Endothelial cell of umbilical vein (primary cell): ENCODE data around the gene CNN1. TPM values are rescaled to one million over a fixed set of nuclear protein-coding genes. Genes with fewer than 3 reads are reported as not detected.

Experiments
- BruUV-seq: library from RNA; stranded (reverse); fragments of 400-500 nt; replicated peaks from 2 replicates; lab custom pipeline; 2021; lab: Mats Ljungman, UMichigan
- CTCF ChIA-PET: fragments of 300-600, 350-600 bp; sonication (Branson Sonifier 250); formaldehyde crosslinking; loops from one replicate; lab custom pipeline; 2021; ENCODE audit warnings: antibody characterized with exemption, inconsistent platforms; lab: Charles Lee
- POLR2A ChIA-PET: fragments of 300-600, 350-600 bp; sonication (Branson Sonifier 250); formaldehyde crosslinking; loops from one replicate; lab custom pipeline; 2021; ENCODE audit warnings: antibody characterized with exemption, inconsistent platforms; lab: Charles Lee
- DNase-seq: peaks from one replicate; pipeline ENCODE4 v3.0.0-alpha.2; 2011; ENCODE audit warnings: low read depth, low spot score
- FAIRE-seq: peaks from 2 replicates; lab custom pipeline; 2011; peaks lifted over from hg19 to GRCh38; lab: Jason Lieb, UNC
- H2AFZ ChIP-seq: 2 replicates; pipeline ENCODE4 v1.6.0; 2012; ENCODE audit warnings: low read depth, low read length, control low read depth, inconsistent platforms
- H3K27ac ChIP-seq: 2 replicates; pipeline ENCODE4 v1.5.1; 2011; ENCODE audit warnings: low read depth, mild to moderate bottlenecking, control low read depth, low read length, moderate library complexity; ENCODE audit not compliant: insufficient read depth
- H3K27me3 ChIP-seq, 2 experiments: 2 replicates each; pipeline versions ENCODE4 v1.6.0 to v1.6.1; 2011; ENCODE audit warnings: low read length in 2 of 2, mixed read lengths in 1 of 2; ENCODE audit not compliant: control insufficient read depth in 2 of 2, insufficient read depth in 2 of 2
- H3K36me3 ChIP-seq, 2 experiments: 2 replicates in 1 of 2; 3 replicates in 1 of 2; pipeline ENCODE4 v1.5.1; 2011; ENCODE audit warnings: low read length in 2 of 2, mild to moderate bottlenecking in 1 of 2, moderate library complexity in 1 of 2; ENCODE audit not compliant: control insufficient read depth in 2 of 2, insufficient read depth in 2 of 2; ENCODE audit errors: extremely low read depth in 1 of 2
- H3K4me1 ChIP-seq: 3 replicates; pipeline ENCODE4 v1.5.1; 2011; ENCODE audit warnings: mild to moderate bottlenecking, low read length; ENCODE audit not compliant: control insufficient read depth, insufficient read depth; ENCODE audit errors: extremely low read depth
- H3K4me2 ChIP-seq: 2 replicates; pipeline ENCODE4 v1.6.1; 2011; ENCODE audit warnings: low read length, control low read depth, mixed read lengths; ENCODE audit not compliant: insufficient read depth
- H3K4me3 ChIP-seq, 3 experiments: fragments of 200-600 bp in 1 of 3; sonication (generic), shearing (Covaris generic) in 1 of 3; replicated peaks in 1 of 3; 2 replicates each; pipeline ENCODE4 v1.5.1; 2011 to 2016; ENCODE audit warnings: control low read depth in 3 of 3, low read length in 3 of 3, mild to moderate bottlenecking in 2 of 3, inconsistent platforms in 1 of 3, low read depth in 1 of 3, moderate library complexity in 1 of 3; ENCODE audit not compliant: insufficient read depth in 1 of 3
- H3K79me2 ChIP-seq: 2 replicates; pipeline ENCODE4 v1.6.0; 2012; ENCODE audit warnings: low read length, inconsistent platforms; ENCODE audit not compliant: control insufficient read depth, insufficient read depth
- H3K9ac ChIP-seq: replicated peaks from 2 replicates; pipeline ENCODE3; 2011; ENCODE audit warnings: low read length, control low read depth; ENCODE audit not compliant: insufficient read depth; ENCODE audit errors: extremely low read depth
- H3K9me1 ChIP-seq: replicated peaks from 3 replicates; pipeline ENCODE4 v1.6.0; 2011; ENCODE audit warnings: mild to moderate bottlenecking, low read length; ENCODE audit not compliant: control insufficient read depth, insufficient read depth; ENCODE audit errors: extremely low read depth
- H3K9me3 ChIP-seq: replicated peaks from 2 replicates; pipeline ENCODE4 v1.5.1; 2012; ENCODE audit warnings: low read length, inconsistent platforms; ENCODE audit not compliant: control insufficient read depth, insufficient read depth
- H4K20me1 ChIP-seq: replicated peaks from 2 replicates; pipeline ENCODE3; 2011; ENCODE audit warnings: mild to moderate bottlenecking, low read length; ENCODE audit not compliant: control insufficient read depth, insufficient read depth; ENCODE audit errors: extremely low read depth
- CTCF ChIP-seq, 2 donors: IDR thresholded peaks; 1 replicate in 1 of 2; 2 replicates in 1 of 2; pipeline ENCODE4 v1.5.1; 2011; ENCODE audit warnings: low read length in 2 of 2, mild to moderate bottlenecking in 2 of 2, moderate library complexity in 2 of 2, control low read depth in 1 of 2, inconsistent platforms in 1 of 2, low read depth in 1 of 2; ENCODE audit not compliant: insufficient read depth in 1 of 2; ENCODE audit errors: extremely low read depth in 1 of 2
- FOS ChIP-seq: IDR thresholded peaks from 2 replicates; pipeline ENCODE4 v1.6.1; 2011; ENCODE audit warnings: mild to moderate bottlenecking, low read length, moderate library complexity, borderline replicate concordance; ENCODE audit not compliant: insufficient read depth
- MYC ChIP-seq: IDR thresholded peaks from one replicate; pipeline ENCODE4 v1.6.1; 2011; ENCODE audit warnings: mild to moderate bottlenecking, low read depth, low read length
- POLR2A ChIP-seq: IDR thresholded peaks from 2 replicates; pipeline ENCODE4 v1.6.1; 2012; ENCODE audit warnings: low read depth, mild to moderate bottlenecking, control low read depth, low read length
- dilution Hi-C: fragments of 300-500 bp; cut with MboI; formaldehyde crosslinking; loops from one replicate; pipeline ENCODE4 v1.15.0; 2019; ENCODE audit warnings: low sequenced_read_pairs; ENCODE audit not compliant: extremely low pct_ligation_motif_present
- intact Hi-C: fragments of 100-400 bp; cut with micrococcal nuclease; formaldehyde crosslinking; loops from one replicate; pipeline ENCODE4 v1.10.0; 2022
- polyA plus RNA-seq, 4 experiments: library from polyadenylated mRNA; depleted of rRNA in 3 of 4; stranded (reverse) in 3 of 4; unstranded in 1 of 4; fragments of >200 nt; gene quantifications; 2 replicates each; pipeline versions ENCODE4 v1.2.1 to v1.2.3, GENCODE V29; 2011 to 2012; ENCODE audit warnings: missing spikeins in 1 of 4
- total RNA-seq: library from RNA; stranded (reverse); gene quantifications from 2 replicates; pipeline ENCODE4 v1.2.3, GENCODE V29; 2021
- TF ChIP-seq, protein P1 (sequence below): IDR thresholded peaks from 2 replicates; pipeline ENCODE4 v1.6.1; 2011; ENCODE audit not compliant: insufficient read depth, insufficient read length

CNN1 gene
- total and polyA plus RNA-seq, 2 donors (not counting 3 experiments of a cell fraction or from before 2014, with no cell fraction given): 0.76 TPM; not detected in 1

DNA sequence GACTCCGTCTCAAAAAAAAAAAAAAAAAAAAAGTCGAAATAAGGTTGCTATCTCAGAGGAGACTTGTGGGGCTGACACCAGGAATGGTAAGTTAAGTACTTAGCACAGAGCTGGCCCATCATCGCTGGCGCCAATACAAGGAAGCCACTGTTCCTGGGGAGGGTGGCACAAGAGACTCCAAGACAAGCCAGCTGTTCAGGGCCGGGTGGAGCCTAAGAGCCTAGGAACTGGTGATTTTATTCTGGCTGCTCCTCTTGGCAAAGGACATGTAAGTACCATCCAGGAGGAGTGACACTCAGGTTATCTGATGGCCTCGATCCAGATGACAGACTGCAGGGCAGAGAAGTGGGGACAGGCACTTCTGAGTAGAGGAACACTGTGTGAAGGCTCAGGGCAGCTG is 16.6 kb downstream of the CNN1 start:
- H3K4me2 ChIP-seq: no peak overlapping the region
- intact Hi-C loops: no loop called here

DNA sequence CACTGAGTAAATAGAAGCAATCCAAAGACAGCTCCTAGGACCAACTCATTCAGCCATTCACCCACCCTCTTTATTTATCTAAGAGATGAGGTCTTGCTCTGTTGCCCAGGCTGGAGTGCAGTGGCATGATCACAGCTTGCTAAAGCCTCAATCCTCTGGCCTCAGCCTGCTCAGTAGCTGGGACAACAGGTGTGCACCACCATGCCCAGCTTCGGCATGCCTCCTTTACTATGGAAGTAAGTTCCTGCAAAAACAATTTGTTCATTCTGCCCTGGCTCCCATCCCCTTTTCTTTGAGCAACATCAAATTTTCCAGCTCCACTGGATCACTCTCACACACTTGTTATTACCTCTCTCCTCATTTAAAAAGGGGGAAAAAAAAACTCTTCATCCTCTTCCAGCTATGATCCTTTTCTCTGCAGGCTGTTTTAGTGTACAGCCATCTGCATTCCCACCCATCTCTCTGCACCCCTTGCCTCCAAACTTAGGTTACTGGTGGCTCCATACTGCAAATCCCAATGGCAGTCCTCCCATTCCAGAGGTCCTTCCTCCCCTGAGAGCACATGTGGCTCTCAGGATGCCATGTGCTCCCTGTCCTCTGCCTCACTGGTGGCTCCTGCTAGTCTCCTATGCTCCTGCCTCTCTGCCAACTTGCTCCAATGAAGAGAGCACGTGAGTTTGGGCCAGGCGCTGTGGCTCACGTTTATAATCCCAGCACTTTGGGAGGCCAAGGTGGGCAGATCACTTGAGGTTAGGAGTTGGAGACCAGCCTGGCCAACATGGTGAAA is 18.2 kb downstream of the CNN1 start:
- no peaks in the 10 kb centered on the region for H3K9me1 ChIP-seq
- no peak overlapping the region for H3K27ac ChIP-seq
- FAIRE-seq (no peak), DNase-seq (no peak)
- no peak overlapping the region for H3K4me2 ChIP-seq
- no peak overlapping the region for H2AFZ ChIP-seq
- CTCF ChIA-PET: no interaction called here
- no peak overlapping the region for H3K9ac ChIP-seq
- dilution Hi-C loops (no loop called here), intact Hi-C loops (no loop called here)
- peaks cover 9% of the 10 kb centered on the region for H3K4me1 ChIP-seq
- no peaks in the 10 kb centered on the region for H3K9me3 ChIP-seq
- no peaks in the 10 kb centered on the region for H3K27me3 ChIP-seq
- H3K79me2 ChIP-seq: peaks cover 24% of the 10 kb centered on the region
- TF ChIP-seq, protein P1, sequence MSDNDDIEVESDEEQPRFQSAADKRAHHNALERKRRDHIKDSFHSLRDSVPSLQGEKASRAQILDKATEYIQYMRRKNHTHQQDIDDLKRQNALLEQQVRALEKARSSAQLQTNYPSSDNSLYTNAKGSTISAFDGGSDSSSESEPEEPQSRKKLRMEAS: peak; percentile 29
- no peak for TF ChIP-seq CTCF (IDR thresholded peaks at IDR 0.05; ENCODE audit: extremely low read depth in 1 of 2, insufficient read depth in 1 of 2, low read depth in 1 of 2, low read length in 2 of 2)
- no peaks in the 10 kb centered on the region for H4K20me1 ChIP-seq
- peaks cover 0 to 20% of the 10 kb centered on the region in 2 experiments for H3K36me3 ChIP-seq
- H3K4me3 ChIP-seq: no peak overlapping the region
- POLR2A ChIA-PET: interaction anchor here (0.6 kb wide), 1 partner anchor 23 kb away, joined by 4 read pairs; no protein-coding TSS in a partner anchor
- BruUV-seq: no TSS peak

More for the DNA sequence above, 16.6 kb downstream of the CNN1 start:
- Histone ChIP-seq H3K27ac (no peak overlapping the region), H3K36me3 (peaks cover 0 to 20% of the 10 kb centered on the region in 2 experiments), H4K20me1 (no peaks in the 10 kb centered on the region), H3K9me3 (no peaks in the 10 kb centered on the region), H3K9ac (no peak overlapping the region), H3K4me3 (no peak overlapping the region), H3K27me3 (no peaks in the 10 kb centered on the region), H3K4me1 (peaks cover 9% of the 10 kb centered on the region), H3K79me2 (peaks cover 24% of the 10 kb centered on the region), H2AFZ (no peak overlapping the region), H3K9me1 (no peaks in the 10 kb centered on the region)
- dilution Hi-C loops: no loop called here
- BruUV-seq: no TSS peak
- DNase-seq: no peak
- ChIA-PET POLR2A (no interaction called here), CTCF (no interaction called here)
- no peak for TF ChIP-seq POLR2A
- no peak for TF ChIP-seq FOS
- no peak for TF ChIP-seq MYC
- no peak for FAIRE-seq
